DOHH2 (cell line): ENCODE measurements around the gene PAH.

Source experiments
- EZH2phosphoT487 ChIP-seq: fragments of 200-600 bp; sonication (generic); IDR thresholded peaks from 2 replicates; pipeline ENCODE4 v1.6.1; 2017; ENCODE audit warnings: borderline replicate concordance, mild to moderate bottlenecking, antibody characterized with exemption, low read length, moderate library complexity, mixed read lengths
- TF ChIP-seq, protein P1 (sequence below): fragments of 200-600 bp; sonication (generic); IDR thresholded peaks from one replicate; pipeline ENCODE4 v1.5.1; 2014; ENCODE audit warnings: antibody characterized with exemption, mild to moderate bottlenecking, low read depth, low read length; ENCODE audit not compliant: poor library complexity, severe bottlenecking

DNA sequence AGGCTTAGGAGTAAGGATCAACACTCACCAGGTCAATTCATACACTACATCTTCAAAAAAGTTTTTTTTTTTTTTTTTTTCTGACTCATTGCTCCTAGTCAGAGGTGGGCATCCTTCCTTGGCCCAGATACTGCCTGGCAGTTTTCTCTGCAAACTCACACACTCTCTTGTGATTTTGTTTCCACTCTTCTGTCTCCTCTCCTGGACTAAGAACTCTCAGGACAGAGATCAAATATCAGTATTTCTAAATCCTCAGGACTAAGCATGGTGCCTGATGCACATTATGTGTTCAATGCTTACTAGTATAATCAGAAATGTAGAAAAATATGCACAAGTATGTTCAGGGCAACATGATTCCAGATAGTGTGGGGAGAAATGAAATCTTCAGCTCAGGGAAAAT is 10.2 kb upstream of the PAH start:
- TF ChIP-seq, protein P1, sequence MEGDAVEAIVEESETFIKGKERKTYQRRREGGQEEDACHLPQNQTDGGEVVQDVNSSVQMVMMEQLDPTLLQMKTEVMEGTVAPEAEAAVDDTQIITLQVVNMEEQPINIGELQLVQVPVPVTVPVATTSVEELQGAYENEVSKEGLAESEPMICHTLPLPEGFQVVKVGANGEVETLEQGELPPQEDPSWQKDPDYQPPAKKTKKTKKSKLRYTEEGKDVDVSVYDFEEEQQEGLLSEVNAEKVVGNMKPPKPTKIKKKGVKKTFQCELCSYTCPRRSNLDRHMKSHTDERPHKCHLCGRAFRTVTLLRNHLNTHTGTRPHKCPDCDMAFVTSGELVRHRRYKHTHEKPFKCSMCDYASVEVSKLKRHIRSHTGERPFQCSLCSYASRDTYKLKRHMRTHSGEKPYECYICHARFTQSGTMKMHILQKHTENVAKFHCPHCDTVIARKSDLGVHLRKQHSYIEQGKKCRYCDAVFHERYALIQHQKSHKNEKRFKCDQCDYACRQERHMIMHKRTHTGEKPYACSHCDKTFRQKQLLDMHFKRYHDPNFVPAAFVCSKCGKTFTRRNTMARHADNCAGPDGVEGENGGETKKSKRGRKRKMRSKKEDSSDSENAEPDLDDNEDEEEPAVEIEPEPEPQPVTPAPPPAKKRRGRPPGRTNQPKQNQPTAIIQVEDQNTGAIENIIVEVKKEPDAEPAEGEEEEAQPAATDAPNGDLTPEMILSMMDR: no peak
- no peak for TF ChIP-seq EZH2phosphoT487
